Neural progenitor cell (in vitro differentiated cells): ENCODE results near the gene CABP7.

Experiments used
- CTCF ChIP-seq: fragments of 200-600 bp; sonication (generic); IDR thresholded peaks from 2 replicates; pipeline ENCODE4 v1.5.1; 2017; ENCODE audit warnings: antibody characterized with exemption, mild to moderate bottlenecking
- EZH2 ChIP-seq: fragments of 200-600 bp; sonication (generic); IDR thresholded peaks from 2 replicates; pipeline ENCODE4 v1.6.1; 2017; ENCODE audit warnings: antibody characterized with exemption, mild to moderate bottlenecking, moderate library complexity
- EZH2phosphoT487 ChIP-seq: fragments of 200-600 bp; sonication (generic); IDR thresholded peaks from 2 replicates; pipeline ENCODE4 v1.6.1; 2017; ENCODE audit warnings: antibody characterized with exemption

- TF ChIP-seq CTCF = no peak
- peak; percentile 83 for TF ChIP-seq EZH2
- peak; percentile 50 for TF ChIP-seq EZH2phosphoT487
These were observed 579 bp upstream of the CABP7 start for GRCh38 chr22:29718949-29719898.
